H1 (cell line): Measurements from ENCODE around the gene GPSM3. TPM values are rescaled to one million over a fixed set of nuclear protein-coding genes. Genes with fewer than 3 reads are reported as not detected.

Source experiments
- CBX8 ChIP-seq: fragments of 300-800, 300-1000 bp; sonication (generic); IDR thresholded peaks from 2 replicates; pipeline ENCODE4 v1.7.1; 2016; ENCODE audit warnings: low read depth, low read length, borderline replicate concordance
- E2F6 ChIP-seq: IDR thresholded peaks from 2 replicates; pipeline ENCODE4 v1.6.1; 2012; ENCODE audit warnings: inconsistent platforms
- NANOG ChIP-seq: IDR thresholded peaks from 2 replicates; pipeline ENCODE4 v1.6.1; 2011; ENCODE audit warnings: low read length, low read depth, mild to moderate bottlenecking, inconsistent platforms; ENCODE audit not compliant: insufficient read depth, poor library complexity, severe bottlenecking
- NRF1 ChIP-seq: IDR thresholded peaks from 2 replicates; pipeline ENCODE4 v1.6.1; 2011; ENCODE audit warnings: mild to moderate bottlenecking, low read depth, low read length, improper control_type of control experiment
- SIX5 ChIP-seq: IDR thresholded peaks from 2 replicates; pipeline ENCODE4 v1.6.1; 2011; ENCODE audit warnings: mild to moderate bottlenecking, low read depth, low read length
- SP1 ChIP-seq: IDR thresholded peaks from 2 replicates; pipeline ENCODE4 v1.6.1; 2011; ENCODE audit warnings: low read depth, low read length
- ZNF274 ChIP-seq: IDR thresholded peaks from 2 replicates; pipeline ENCODE4 v1.7.0; 2012; ENCODE audit warnings: low read length, borderline replicate concordance; ENCODE audit errors: extremely low read depth
- polyA plus RNA-seq, 7 experiments: library from polyadenylated mRNA; depleted of rRNA in 3 of 7; stranded (reverse) in 5 of 7; unstranded in 2 of 7; fragments of >200 nt in 5 of 7; fragments of 200-250 nt in 2 of 7; gene quantifications; 1 replicate in 5 of 7; 2 replicates in 1 of 7; 4 replicates in 1 of 7; pipeline versions ENCODE4 v1.2.1 to v1.2.3, GENCODE V29; 2011 to 2013; ENCODE audit warnings: missing spikeins in 2 of 7, mixed read lengths in 2 of 7
- total RNA-seq: library from RNA; stranded (reverse); fragmentation: NEBNext Ultra II Directional; extraction: Animal tissue kit (Norgen Biotek cat#: 25700); gene quantifications from 2 replicates; pipeline ENCODE4 v1.2.1, GENCODE V29; 2021

GPSM3 gene
- total and polyA plus RNA-seq, 2 of the 8 experiments (the other 6 are each of a cell fraction or from before 2014, with no cell fraction given) = 6.6 to 9.8 TPM

DNA sequence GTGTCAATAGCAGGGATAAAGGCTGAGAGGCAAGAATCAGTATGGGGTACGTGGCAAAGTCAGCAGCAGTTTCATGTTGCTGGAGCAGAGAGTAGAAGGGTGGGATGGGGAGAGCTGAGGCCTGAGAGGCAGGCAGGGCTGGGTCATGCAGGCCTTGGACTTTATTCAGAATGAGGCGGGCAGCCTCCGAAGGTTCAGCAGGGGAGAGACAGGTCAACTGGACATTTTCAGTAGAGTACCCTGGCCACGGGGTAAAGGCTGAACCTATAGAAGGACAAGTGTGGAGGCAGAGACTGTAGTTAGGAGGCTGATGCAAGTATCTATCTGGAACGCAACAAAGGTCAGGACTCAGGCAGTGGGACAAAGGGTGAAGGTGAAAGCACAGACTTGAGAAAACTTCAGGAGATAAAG lies 17.8 kb upstream of the GPSM3 start (continued):
- no peak for TF ChIP-seq NRF1
- no peak for TF ChIP-seq SIX5
- no peak for TF ChIP-seq ZNF274
- no peak for TF ChIP-seq E2F6
- TF ChIP-seq NANOG = no peak
- TF ChIP-seq SP1 = no peak
- no peak for TF ChIP-seq CBX8
